ENCODE data around the gene PDZD2. TPM values are rescaled to one million over a fixed set of nuclear protein-coding genes. Genes with fewer than 3 reads are reported as not detected.

The PDZD2 gene
- total and polyA plus RNA-seq, 11 donors = 28.3 to 116 (median 80.6) TPM

GRCh38 chr5:31825518-31826068 lies 186.7 kb downstream of the PDZD2 start:
- DNase-seq (peak in 2 of 5 donors; percentile 48), ATAC-seq (peak; percentile 75 to 88 (median 83))
- H3K9me3 ChIP-seq = peaks cover 0 to 19% (median 8%) of the 10 kb centered on the region in 12 donors
- H3K27me3 ChIP-seq = no peaks in the 10 kb centered on the region
- 22 to 29% (median 28%) methylated on average over 8 of the region's 8 CpGs for WGBS, 4 donors
- peak; percentile 58 to 85 (median 74) for TF ChIP-seq CTCF (IDR thresholded peaks at IDR 0.05)
- no peak for TF ChIP-seq POLR2A (IDR thresholded peaks at IDR 0.05)
- peaks cover 0 to 7% (median 0%) of the 10 kb centered on the region in 9 donors for H3K36me3 ChIP-seq
- H3K4me1 ChIP-seq = peaks cover 0 to 18% (median 12%) of the 10 kb centered on the region in 12 donors
- H3K27ac ChIP-seq = peak overlapping the region in 2 of 12 donors; percentile 9 to 10
- no peak overlapping the region for H3K4me3 ChIP-seq
- intact Hi-C loops (cut with DNase I) = loop anchor here (1.0 to 5.0 kb wide), 8 partner anchors 247 to 268 kb away; no protein-coding TSS in a partner anchor

- TF ChIP-seq CTCF (IDR thresholded peaks at IDR 0.05) (no peak), POLR2A (IDR thresholded peaks at IDR 0.05) (no peak)
- Histone ChIP-seq H3K4me1 (peaks cover 0 to 18% (median 12%) of the 10 kb centered on the region in 12 donors), H3K36me3 (peaks cover 0 to 7% (median 0%) of the 10 kb centered on the region in 9 donors), H3K9me3 (peaks cover 0 to 19% (median 8%) of the 10 kb centered on the region in 12 donors), H3K4me3 (no peak overlapping the region), H3K27me3 (no peaks in the 10 kb centered on the region), H3K27ac (no peak overlapping the region)
- intact Hi-C loops (cut with DNase I) = loop anchor here (2.0 to 5.0 kb wide), 4 partner anchors 244 to 265 kb away; no protein-coding TSS in a partner anchor
- ATAC-seq (no peak), DNase-seq (no peak)
- WGBS, 4 donors = 94 to 100% (median 96%) methylated on average over 1 of the region's 1 CpG
These were observed 188.9 kb downstream of the PDZD2 start for GRCh38 chr5:31827867-31828266.

GRCh38 chr5:31832966-31833365 lies 194.0 kb downstream of the PDZD2 start:
- DNase-seq = no peak
- Histone ChIP-seq H3K27ac (no peak overlapping the region), H3K4me1 (no peaks in the 10 kb centered on the region), H3K27me3 (no peaks in the 10 kb centered on the region), H3K4me3 (no peak overlapping the region), H3K36me3 (peaks cover 0 to 7% (median 0%) of the 10 kb centered on the region in 9 donors), H3K9me3 (peaks cover 0 to 15% (median 8%) of the 10 kb centered on the region in 12 donors)
- intact Hi-C loops (cut with DNase I) = no loop called here
- TF ChIP-seq POLR2A (IDR thresholded peaks at IDR 0.05) = no peak
- no peak for TF ChIP-seq CTCF (IDR thresholded peaks at IDR 0.05)
- ATAC-seq = no peak
- 80 to 89% (median 85%) methylated on average over 4 of the region's 4 CpGs for WGBS, 4 donors

- DNase-seq = no peak
- Histone ChIP-seq H3K9me3 (peaks cover 0 to 9% (median 3%) of the 10 kb centered on the region in 12 donors), H3K36me3 (peaks cover 0 to 4% (median 0%) of the 10 kb centered on the region in 9 donors), H3K4me1 (no peaks in the 10 kb centered on the region), H3K27me3 (no peaks in the 10 kb centered on the region), H3K4me3 (no peak overlapping the region), H3K27ac (no peak overlapping the region)
- intact Hi-C loops (cut with DNase I) = no loop called here
- 44 to 89% (median 86%) methylated on average over 2 of the region's 2 CpGs for WGBS, 4 donors
- ATAC-seq = peak in 1 of 4 donors; percentile 41
- TF ChIP-seq POLR2A (IDR thresholded peaks at IDR 0.05) (no peak), CTCF (IDR thresholded peaks at IDR 0.05) (no peak)
These were observed 194.8 kb downstream of the PDZD2 start for GRCh38 chr5:31833710-31834109.

Data from heart left ventricle (tissue), 16 donors.